ENCODE data around the gene SPTSSA. TPM values are rescaled to one million over a fixed set of nuclear protein-coding genes. Genes with fewer than 3 reads are reported as not detected.
A peak's percentile ranks its signal among the peaks of the same experiment; 100 is the strongest.
"Not testable (repeated sequence)": the region's sequence is repeated elsewhere in the genome, so short reads cannot be mapped to it uniquely, and the experiment has no call there.

SPTSSA gene
- total and polyA plus RNA-seq, 9 donors, result 5.1 to 32.0 (median 21.9) TPM

GRCh38 chr14:34498684-34499412 lies 36.8 kb upstream of the SPTSSA start:
- WGBS (ENCODE audit: insufficient coverage), result no CpG with 5 or more reads among the region's 6 CpGs
- H3K36me3 ChIP-seq (ENCODE audit: control insufficient read depth, insufficient read depth, low read length), result no peaks in the 10 kb centered on the region
- no peak overlapping the region for H3K4me3 ChIP-seq (ENCODE audit: low read length)
- H3K9me3 ChIP-seq (replicated peaks; ENCODE audit: control insufficient read depth, low read depth, low read length), result no peaks in the 10 kb centered on the region
- DNase-seq, result peak; percentile 53
- no peak overlapping the region for H3K27ac ChIP-seq (ENCODE audit: low read length)
- H3K27me3 ChIP-seq (ENCODE audit: control insufficient read depth, insufficient read depth, low read length), result no peaks in the 10 kb centered on the region
- H3K4me1 ChIP-seq (ENCODE audit: control insufficient read depth, insufficient read depth, low read length), result peaks cover 19% of the 10 kb centered on the region

- H3K36me3 ChIP-seq (ENCODE audit: control insufficient read depth, insufficient read depth, low read length), result no peaks in the 10 kb centered on the region
- WGBS (ENCODE audit: insufficient coverage), result 19% methylated on average over 4 of the region's 14 CpGs
Measured at GRCh38 chr14:34496679-34497513, 34.9 kb upstream of the SPTSSA start.

GRCh38 chr14:34496007-34496678 lies 34.1 kb upstream of the SPTSSA start:
- Histone ChIP-seq H3K4me1 (ENCODE audit: control insufficient read depth, insufficient read depth, low read length) (peaks cover 16% of the 10 kb centered on the region), H3K36me3 (ENCODE audit: control insufficient read depth, insufficient read depth, low read length) (no peaks in the 10 kb centered on the region), H3K27ac (ENCODE audit: low read length) (peak overlapping the region; percentile 95), H3K4me3 (ENCODE audit: low read length) (no peak overlapping the region), H3K27me3 (ENCODE audit: control insufficient read depth, insufficient read depth, low read length) (no peaks in the 10 kb centered on the region), H3K9me3 (replicated peaks; ENCODE audit: control insufficient read depth, low read depth, low read length) (no peaks in the 10 kb centered on the region)
- DNase-seq, result peak; percentile 37
- 93% methylated on average over 2 of the region's 11 CpGs for WGBS (ENCODE audit: insufficient coverage)

More at GRCh38 chr14:34496679-34497513, 34.9 kb upstream of the SPTSSA start:
- DNase-seq, result peak; percentile 97
- Histone ChIP-seq H3K4me1 (ENCODE audit: control insufficient read depth, insufficient read depth, low read length) (peaks cover 16% of the 10 kb centered on the region), H3K27ac (ENCODE audit: low read length) (peak overlapping the region; percentile 95), H3K27me3 (ENCODE audit: control insufficient read depth, insufficient read depth, low read length) (no peaks in the 10 kb centered on the region), H3K9me3 (replicated peaks; ENCODE audit: control insufficient read depth, low read depth, low read length) (no peaks in the 10 kb centered on the region), H3K4me3 (ENCODE audit: low read length) (no peak overlapping the region)

- Histone ChIP-seq H3K27me3 (ENCODE audit: control insufficient read depth, insufficient read depth, low read length) (no peaks in the 10 kb centered on the region), H3K4me1 (ENCODE audit: control insufficient read depth, insufficient read depth, low read length) (no peaks in the 10 kb centered on the region), H3K36me3 (ENCODE audit: control insufficient read depth, insufficient read depth, low read length) (no peaks in the 10 kb centered on the region), H3K9me3 (replicated peaks; ENCODE audit: control insufficient read depth, low read depth, low read length) (no peaks in the 10 kb centered on the region), H3K4me3 (ENCODE audit: low read length) (no peak overlapping the region), H3K27ac (ENCODE audit: low read length) (no peak overlapping the region)
- no CpG with 5 or more reads among the region's 1 CpG for WGBS (ENCODE audit: insufficient coverage)
- no peak for DNase-seq
Measured at GRCh38 chr14:34489324-34489723, 27.3 kb upstream of the SPTSSA start.

GRCh38 chr14:34488528-34488927 lies 26.5 kb upstream of the SPTSSA start:
- no peak overlapping the region for H3K4me3 ChIP-seq (ENCODE audit: low read length)
- H3K27ac ChIP-seq (ENCODE audit: low read length), result no peak overlapping the region
- H3K27me3 ChIP-seq (ENCODE audit: control insufficient read depth, insufficient read depth, low read length), result no peaks in the 10 kb centered on the region
- H3K4me1 ChIP-seq (ENCODE audit: control insufficient read depth, insufficient read depth, low read length), result no peaks in the 10 kb centered on the region
- no peak for DNase-seq
- WGBS (ENCODE audit: insufficient coverage), result 100% methylated on average over 1 of the region's 7 CpGs
- H3K36me3 ChIP-seq (ENCODE audit: control insufficient read depth, insufficient read depth, low read length), result no peaks in the 10 kb centered on the region
- H3K9me3 ChIP-seq (replicated peaks; ENCODE audit: control insufficient read depth, low read depth, low read length), result no peaks in the 10 kb centered on the region

- Histone ChIP-seq H3K36me3 (ENCODE audit: control insufficient read depth, insufficient read depth, low read length) (no peaks in the 10 kb centered on the region), H3K27ac (ENCODE audit: low read length) (no peak overlapping the region), H3K4me1 (ENCODE audit: control insufficient read depth, insufficient read depth, low read length) (no peaks in the 10 kb centered on the region), H3K4me3 (ENCODE audit: low read length) (no peak overlapping the region), H3K9me3 (replicated peaks; ENCODE audit: control insufficient read depth, low read depth, low read length) (no peaks in the 10 kb centered on the region), H3K27me3 (ENCODE audit: control insufficient read depth, insufficient read depth, low read length) (no peaks in the 10 kb centered on the region)
- 100% methylated on average over 1 of the region's 1 CpG for WGBS (ENCODE audit: insufficient coverage)
- no peak for DNase-seq
Measured at GRCh38 chr14:34484726-34485125, 22.7 kb upstream of the SPTSSA start.

GRCh38 chr14:34482463-34482862 lies 20.4 kb upstream of the SPTSSA start:
- no peak overlapping the region for H3K4me3 ChIP-seq (ENCODE audit: low read length)
- H3K36me3 ChIP-seq (ENCODE audit: control insufficient read depth, insufficient read depth, low read length), result no peaks in the 10 kb centered on the region
- DNase-seq, result no peak
- H3K9me3 ChIP-seq (replicated peaks; ENCODE audit: control insufficient read depth, low read depth, low read length), result no peaks in the 10 kb centered on the region
- WGBS (ENCODE audit: insufficient coverage), result 74% methylated on average over 2 of the region's 2 CpGs
- no peak overlapping the region for H3K27ac ChIP-seq (ENCODE audit: low read length)
- no peaks in the 10 kb centered on the region for H3K27me3 ChIP-seq (ENCODE audit: control insufficient read depth, insufficient read depth, low read length)
- H3K4me1 ChIP-seq (ENCODE audit: control insufficient read depth, insufficient read depth, low read length), result no peaks in the 10 kb centered on the region

GRCh38 chr14:34479694-34480093 lies 17.7 kb upstream of the SPTSSA start:
- H3K9me3 ChIP-seq (replicated peaks; ENCODE audit: control insufficient read depth, low read depth, low read length), result no peaks in the 10 kb centered on the region
- H3K4me3 ChIP-seq (ENCODE audit: low read length), result no peak overlapping the region
- no peaks in the 10 kb centered on the region for H3K36me3 ChIP-seq (ENCODE audit: control insufficient read depth, insufficient read depth, low read length)
- DNase-seq, result no peak
- no peaks in the 10 kb centered on the region for H3K27me3 ChIP-seq (ENCODE audit: control insufficient read depth, insufficient read depth, low read length)
- no peak overlapping the region for H3K27ac ChIP-seq (ENCODE audit: low read length)
- no peaks in the 10 kb centered on the region for H3K4me1 ChIP-seq (ENCODE audit: control insufficient read depth, insufficient read depth, low read length)
- WGBS (ENCODE audit: insufficient coverage), result no CpG with 5 or more reads among the region's 4 CpGs

GRCh38 chr14:34478261-34478660 lies 16.2 kb upstream of the SPTSSA start:
- WGBS (ENCODE audit: insufficient coverage), result no CpG with 5 or more reads among the region's 1 CpG
- Histone ChIP-seq H3K9me3 (replicated peaks; ENCODE audit: control insufficient read depth, low read depth, low read length) (no peaks in the 10 kb centered on the region), H3K4me3 (ENCODE audit: low read length) (no peak overlapping the region), H3K27ac (ENCODE audit: low read length) (no peak overlapping the region), H3K4me1 (ENCODE audit: control insufficient read depth, insufficient read depth, low read length) (no peaks in the 10 kb centered on the region), H3K27me3 (ENCODE audit: control insufficient read depth, insufficient read depth, low read length) (no peaks in the 10 kb centered on the region), H3K36me3 (ENCODE audit: control insufficient read depth, insufficient read depth, low read length) (no peaks in the 10 kb centered on the region)
- no peak for DNase-seq

GRCh38 chr14:34476036-34476435 lies 14.0 kb upstream of the SPTSSA start:
- 98% methylated on average over 13 of the region's 31 CpGs for WGBS (ENCODE audit: insufficient coverage)
- H3K4me1 ChIP-seq (ENCODE audit: control insufficient read depth, insufficient read depth, low read length); DNase-seq; H3K27ac ChIP-seq (ENCODE audit: low read length); H3K36me3 ChIP-seq (ENCODE audit: control insufficient read depth, insufficient read depth, low read length); H3K27me3 ChIP-seq (ENCODE audit: control insufficient read depth, insufficient read depth, low read length); H3K4me3 ChIP-seq (ENCODE audit: low read length); H3K9me3 ChIP-seq (replicated peaks; ENCODE audit: control insufficient read depth, low read depth, low read length): not testable (repeated sequence)
